Stomach (tissue), 9 donors: Measurements from ENCODE around the gene CHRM4. TPM values are rescaled to one million over a fixed set of nuclear protein-coding genes. Genes with fewer than 3 reads are reported as not detected.

Experiments used
- DNase-seq, 2 donors: peaks; one replicate each; pipeline versions ENCODE4 v3.0.0 to v3.0.0-alpha.2; 2013 to 2019
- H3K27ac ChIP-seq, 5 donors: fragments of 200-600 bp in 4 of 5; sonication (generic) in 4 of 5; one replicate each; pipeline ENCODE4 v1.5.1; 2013 to 2019; ENCODE audit warnings: mild to moderate bottlenecking in 1 of 5, moderate library complexity in 1 of 5
- H3K27me3 ChIP-seq, 3 donors: fragments of 200-600 bp; sonication (generic); one replicate each; pipeline ENCODE4 v1.5.1; 2017 to 2019; ENCODE audit warnings: mixed run types in 1 of 3
- H3K36me3 ChIP-seq, 4 donors: fragments of 200-600 bp; sonication (generic); 1 replicate in 3 of 4; 2 replicates in 1 of 4; pipeline ENCODE4 v1.5.1; 2016 to 2019
- H3K4me1 ChIP-seq, 4 donors: fragments of 200-600 bp; sonication (generic); one replicate each; pipeline ENCODE4 v1.5.1; 2016 to 2019
- H3K4me3 ChIP-seq, 4 donors: fragments of 200-600 bp; sonication (generic) in 3 of 4; one replicate each; pipeline ENCODE4 v1.5.1; 2016 to 2019; ENCODE audit warnings: mild to moderate bottlenecking in 1 of 4
- H3K9me3 ChIP-seq, 4 donors: fragments of 200-600 bp; sonication (generic); one replicate each; pipeline ENCODE4 v1.5.1; 2016 to 2019
- CTCF ChIP-seq, 7 experiments: fragments of 450-650 bp in 4 of 7; fragments of 200-600 bp in 3 of 7; sonication (generic) in 3 of 7; IDR thresholded peaks; one replicate each; pipeline ENCODE4 v1.5.1; 2016 to 2019; ENCODE audit warnings: antibody characterized with exemption in 7 of 7, control low read depth in 2 of 7, mild to moderate bottlenecking in 1 of 7
- EP300 ChIP-seq: sonication (generic); formaldehyde crosslinking; IDR thresholded peaks from one replicate; pipeline ENCODE4 v1.6.1; 2017; ENCODE audit warnings: antibody characterized with exemption
- POLR2A ChIP-seq, 4 donors: fragments of 450-650 bp; IDR thresholded peaks; one replicate each; pipeline ENCODE4 v1.6.1; 2016; ENCODE audit warnings: antibody characterized with exemption in 4 of 4, control low read depth in 2 of 4, mild to moderate bottlenecking in 1 of 4, moderate library complexity in 1 of 4
- POLR2AphosphoS5 ChIP-seq, 3 donors: sonication (generic); formaldehyde crosslinking; IDR thresholded peaks; one replicate each; pipeline ENCODE4 v1.6.1; 2016; ENCODE audit warnings: antibody characterized with exemption in 3 of 3
- WGBS, 5 donors: extraction: QIAGEN DNeasy Blood & Tissue Kit in 3 of 5; methylation state at CpG; one replicate each; pipeline versions ENCODE4 v1.1.5 to v1.1.7; 2013 to 2018; 5-methylcytosine and 5-hydroxymethylcytosine counted together
- intact Hi-C: fragments of 100-400 bp; cut with DNase I; formaldehyde crosslinking; loops from one replicate; pipeline ENCODE4 v1.15.1; 2023; ENCODE audit warnings: low total_unique reads
- polyA plus RNA-seq, 3 donors: library from polyadenylated mRNA; stranded (reverse); fragments of 200-250 nt; gene quantifications; one replicate each; pipeline ENCODE4 v1.2.3, GENCODE V29; 2013
- total RNA-seq, 5 donors: library from RNA; depleted of rRNA; stranded (reverse); fragments of >200 nt; gene quantifications; one replicate each; pipeline versions ENCODE4 v1.1.0 to v1.2.3, GENCODE V29; 2014 to 2016
- donor health status: healthy with polysubstance abuse.
- donor health status: Bipolar disorder and iron deficiency.
- donor health status: healthy.

The CHRM4 gene
- total and polyA plus RNA-seq, 8 donors, result 0.37 to 2.8 TPM; not detected in 6

GRCh38 chr11:46378296-46378695, 13.3 kb downstream of the CHRM4 start:
- H3K9me3 ChIP-seq, result no peaks in the 10 kb centered on the region
- intact Hi-C loops, result no loop called here
- H3K36me3 ChIP-seq, result peaks cover 42 to 54% (median 53%) of the 10 kb centered on the region in 4 donors
- no peak overlapping the region for H3K4me3 ChIP-seq
- H3K27ac ChIP-seq, result peak overlapping the region in 2 of 5 donors; percentile 81 to 93
- 74 to 83% (median 80%) methylated on average over 7 to 10 of the region's 10 CpGs for whole genome bisulfite sequencing, 5 donors
- no peak for TF ChIP-seq POLR2AphosphoS5 (IDR thresholded peaks at IDR 0.05)
- no peak for TF ChIP-seq POLR2A (IDR thresholded peaks at IDR 0.05)
- TF ChIP-seq CTCF (IDR thresholded peaks at IDR 0.05), result no peak
- TF ChIP-seq EP300, result no peak
- DNase-seq, result no peak
- peaks cover 0 to 24% (median 0%) of the 10 kb centered on the region in 3 donors for H3K27me3 ChIP-seq
- H3K4me1 ChIP-seq, result peaks cover 21 to 46% (median 35%) of the 10 kb centered on the region in 4 donors

GRCh38 chr11:46377831-46378230, 13.7 kb downstream of the CHRM4 start:
- TF ChIP-seq POLR2AphosphoS5 (IDR thresholded peaks at IDR 0.05), result no peak
- TF ChIP-seq POLR2A (IDR thresholded peaks at IDR 0.05), result no peak
- TF ChIP-seq EP300, result no peak
- no peak for TF ChIP-seq CTCF (IDR thresholded peaks at IDR 0.05)
- Histone ChIP-seq H3K27ac (no peak overlapping the region), H3K36me3 (peaks cover 43 to 58% (median 56%) of the 10 kb centered on the region in 4 donors), H3K4me3 (no peak overlapping the region), H3K9me3 (no peaks in the 10 kb centered on the region), H3K27me3 (peaks cover 0 to 19% (median 0%) of the 10 kb centered on the region in 3 donors), H3K4me1 (peaks cover 19 to 42% (median 33%) of the 10 kb centered on the region in 4 donors)
- DNase-seq, result no peak
- intact Hi-C loops, result no loop called here
- 90 to 95% (median 95%) methylated on average over 5 of the region's 5 CpGs for WGBS, 5 donors

- H3K9me3 ChIP-seq, result no peaks in the 10 kb centered on the region
- 92 to 97% (median 95%) methylated on average over 11 of the region's 11 CpGs for WGBS, 5 donors
- no peak for DNase-seq
- peaks cover 0 to 14% (median 0%) of the 10 kb centered on the region in 3 donors for H3K27me3 ChIP-seq
- peaks cover 14 to 36% (median 28%) of the 10 kb centered on the region in 4 donors for H3K4me1 ChIP-seq
- no peak overlapping the region for H3K27ac ChIP-seq
- peaks cover 47 to 63% (median 61%) of the 10 kb centered on the region in 4 donors for H3K36me3 ChIP-seq
- no peak overlapping the region for H3K4me3 ChIP-seq
- intact Hi-C loops, result no loop called here
- TF ChIP-seq POLR2AphosphoS5 (IDR thresholded peaks at IDR 0.05) (no peak), POLR2A (IDR thresholded peaks at IDR 0.05) (no peak), CTCF (IDR thresholded peaks at IDR 0.05) (no peak), EP300 (no peak)
These were observed 14.3 kb downstream of the CHRM4 start for GRCh38 chr11:46377290-46377689.

GRCh38 chr11:46376258-46377050, 15.1 kb downstream of the CHRM4 start:
- 86 to 93% (median 91%) methylated on average over 17 to 19 of the region's 19 CpGs for WGBS, 5 donors
- H3K36me3 ChIP-seq, result peaks cover 55 to 72% (median 70%) of the 10 kb centered on the region in 4 donors

More at GRCh38 chr11:46376258-46377050, 15.1 kb downstream of the CHRM4 start:
- intact Hi-C loops, result no loop called here
- peaks cover 0 to 5% (median 0%) of the 10 kb centered on the region in 3 donors for H3K27me3 ChIP-seq
- no peak for DNase-seq
- peaks cover 6 to 28% (median 21%) of the 10 kb centered on the region in 4 donors for H3K4me1 ChIP-seq
- no peak for TF ChIP-seq POLR2AphosphoS5 (IDR thresholded peaks at IDR 0.05)
- TF ChIP-seq POLR2A (IDR thresholded peaks at IDR 0.05), result no peak
- TF ChIP-seq CTCF (IDR thresholded peaks at IDR 0.05), result no peak
- no peak for TF ChIP-seq EP300
- H3K27ac ChIP-seq, result no peak overlapping the region
- no peaks in the 10 kb centered on the region for H3K9me3 ChIP-seq
- H3K4me3 ChIP-seq, result no peak overlapping the region
